ENCODE measurements around the gene FHL1. TPM values are rescaled to one million over a fixed set of nuclear protein-coding genes. Genes with fewer than 3 reads are reported as not detected.

Gene FHL1
- polyA plus RNA-seq, 1 of the 3 experiments (the other 2 are of a cell fraction): 57.8 TPM

GRCh38 chrX:136260776-136261175 is 113.4 kb downstream of the FHL1 start:
- H3K4me3 ChIP-seq (ENCODE audit: low read depth in 2 of 2, low read length in 1 of 2): no peak overlapping the region
- no peaks in the 10 kb centered on the region for H3F3A ChIP-seq (replicated peaks; ENCODE audit: insufficient read depth)
- H3K4me1 ChIP-seq (ENCODE audit: control insufficient read depth in 1 of 2, insufficient read depth in 2 of 2, low read depth in 1 of 2, low read length in 1 of 2): 0 out of 4 replicates have a peak, but pooled peaks cover 0 to 4% of the 10 kb centered on the region in 2 experiments
- H3K27ac ChIP-seq (ENCODE audit: low read depth in 2 of 2, low read length in 1 of 2): peak overlapping the region in 1 of 2 experiments; percentile 56; a peak in 2 of 4 replicates
- no peak overlapping the region for H3K9ac ChIP-seq
- no peak for DNase-seq
- H3K79me2 ChIP-seq (ENCODE audit: insufficient read depth): no peaks in the 10 kb centered on the region
- TF ChIP-seq SIN3A (IDR thresholded peaks at IDR 0.05; ENCODE audit: borderline replicate concordance, low read depth, low read length) (no peak), SMC3 (IDR thresholded peaks at IDR 0.05; ENCODE audit: low read depth, low read length) (no peak), JUND (IDR thresholded peaks at IDR 0.05) (no peak), CTCF (IDR thresholded peaks at IDR 0.05) (no peak), GATA2 (CRISPR knock-in tag; IDR thresholded peaks at IDR 0.05) (no peak), MEF2A (IDR thresholded peaks at IDR 0.05; ENCODE audit: borderline replicate concordance, low read depth) (no peak), EZH2phosphoT487 (IDR thresholded peaks at IDR 0.05; ENCODE audit: borderline replicate concordance, low read depth) (no peak), FOXM1 (IDR thresholded peaks at IDR 0.05; ENCODE audit: low read depth) (no peak), TAF1 (IDR thresholded peaks at IDR 0.05; ENCODE audit: borderline replicate concordance, low read depth, low read length) (no peak), RCOR1 (IDR thresholded peaks at IDR 0.05; ENCODE audit: low read length) (no peak), RFX5 (IDR thresholded peaks at IDR 0.05; ENCODE audit: low read length) (no peak)
- H4K20me1 ChIP-seq (ENCODE audit: insufficient read depth): no peaks in the 10 kb centered on the region
- no peaks in the 10 kb centered on the region for H3K36me3 ChIP-seq (replicated peaks in 1 of 2; ENCODE audit: control insufficient read depth in 1 of 2, insufficient read depth in 2 of 2, low read length in 1 of 2)
- H3K27me3 ChIP-seq (ENCODE audit: insufficient read depth): no peaks in the 10 kb centered on the region; the same call in 1 of the 2 replicates
- H3K4me2 ChIP-seq: no peak overlapping the region
- ChIA-PET POLR2A (no interaction called here), CTCF (no interaction called here)
- no peaks in the 10 kb centered on the region for H3K9me2 ChIP-seq
- H2AFZ ChIP-seq (ENCODE audit: low read depth): 0 out of 2 replicates have a peak overlapping the region, but pooled peaks have one; percentile 11
- H3K9me3 ChIP-seq: no peaks in the 10 kb centered on the region

Small RNA genes within 50 kb of the gene (small RNA-seq; reads per million reads assigned to genes)
- gene RF01210: 0 reads per million in 7 experiments

Other genes starting within 250 kb of the FHL1 start
- 7.3 and 8.7 TPM in 2 replicates for gene MMGT1, start 173.5 kb upstream of the FHL1 start, polyA plus RNA-seq (2012; rRNA removed)
- gene SLC9A6, start 162.1 kb upstream of the FHL1 start, polyA plus RNA-seq (2012; rRNA removed): 5.0 and 6.7 TPM in 2 replicates
- 5.8 and 6.7 TPM in 2 replicates for gene MAP7D3, start 103.9 kb downstream of the FHL1 start, polyA plus RNA-seq (2012; rRNA removed)
- not detected in 2 replicates for gene ADGRG4, start 153.4 kb downstream of the FHL1 start, polyA plus RNA-seq (2012; rRNA removed)